PC-9 (cell line): ENCODE results near the gene PRKACA. TPM values are rescaled to one million over a fixed set of nuclear protein-coding genes. Genes with fewer than 3 reads are reported as not detected.
"Not testable (repeated sequence)": the region's sequence is repeated elsewhere in the genome, so short reads cannot be mapped to it uniquely, and the experiment has no call there.

Source experiments
- BruUV-seq: library from RNA; stranded (reverse); fragments of 400-500 nt; replicated peaks from 2 replicates; lab custom pipeline; 2021; lab: Mats Ljungman, UMichigan
- CTCF ChIA-PET: fragments of 300-600 bp; sonication (Branson Sonifier 250); formaldehyde crosslinking; loops from one replicate; lab custom pipeline; 2022; ENCODE audit warnings: antibody characterized with exemption; lab: Charles Lee
- POLR2A ChIA-PET: fragments of 300-600 bp; sonication (Branson Sonifier 250); formaldehyde crosslinking; loops from one replicate; lab custom pipeline; 2022; ENCODE audit warnings: antibody characterized with exemption; ENCODE audit not compliant: unreplicated experiment; lab: Charles Lee
- DNase-seq, 2 experiments: peaks; one replicate each; pipeline versions ENCODE4 v3.0.0 to v3.0.0-alpha.2; 2015 to 2022; ENCODE audit warnings: mixed read lengths in 1 of 2
- H2AFZ ChIP-seq: fragments of 200-600 bp; sonication (generic); 2 replicates; pipeline ENCODE4 v1.8.1; 2017; ENCODE audit warnings: antibody characterized with exemption
- H3F3A ChIP-seq: fragments of 200-600 bp; sonication (generic); 2 replicates; pipeline ENCODE4 v1.8.1; 2017; ENCODE audit warnings: antibody characterized with exemption, mild to moderate bottlenecking, low read depth; ENCODE audit not compliant: insufficient read depth
- H3K27ac ChIP-seq: fragments of 200-600 bp; sonication (generic); 2 replicates; pipeline ENCODE4 v1.6.1; 2016; ENCODE audit warnings: mixed run types
- H3K27me3 ChIP-seq: fragments of 200-600 bp; sonication (generic); 2 replicates; pipeline ENCODE4 v1.6.1; 2016; ENCODE audit warnings: low read depth, mixed run types; ENCODE audit not compliant: insufficient read depth
- H3K36me3 ChIP-seq: fragments of 200-600 bp; sonication (generic); 2 replicates; pipeline ENCODE4 v1.6.1; 2016; ENCODE audit warnings: low read depth, mixed run types
- H3K4me1 ChIP-seq: fragments of 200-600 bp; sonication (generic); replicated peaks from 2 replicates; pipeline ENCODE4 v1.6.1; 2016; ENCODE audit warnings: mixed run types; ENCODE audit not compliant: insufficient read depth
- H3K4me2 ChIP-seq: fragments of 200-600 bp; sonication (generic); 2 replicates; pipeline ENCODE4 v1.6.1; 2017; ENCODE audit warnings: mixed run types
- H3K4me3 ChIP-seq: fragments of 200-600 bp; sonication (generic); 2 replicates; pipeline ENCODE4 v1.6.1; 2016; ENCODE audit warnings: mixed run types
- H3K79me2 ChIP-seq: fragments of 200-600 bp; sonication (generic); 2 replicates; pipeline ENCODE4 v1.6.1; 2017; ENCODE audit warnings: low read depth, mixed run types
- H3K9me2 ChIP-seq: fragments of 200-600 bp; sonication (generic); 2 replicates; pipeline ENCODE4 v1.8.1; 2017; ENCODE audit warnings: mild to moderate bottlenecking; ENCODE audit not compliant: insufficient read depth
- H3K9me3 ChIP-seq: fragments of 200-600 bp; sonication (generic); 2 replicates; pipeline ENCODE4 v1.8.1; 2016; ENCODE audit warnings: low read depth; ENCODE audit not compliant: insufficient read depth
- H4K20me1 ChIP-seq: fragments of 200-600 bp; sonication (generic); 2 replicates; pipeline ENCODE4 v1.8.1; 2017; ENCODE audit not compliant: insufficient read depth
- EZH2 ChIP-seq: fragments of 200-600 bp; sonication (generic); IDR thresholded peaks from 2 replicates; pipeline ENCODE4 v1.8.0; 2017; ENCODE audit warnings: antibody characterized with exemption, low read depth
- intact Hi-C: fragments of 100-400 bp; cut with micrococcal nuclease; formaldehyde crosslinking; loops from one replicate; pipeline ENCODE4 v1.10.0; 2022; ENCODE audit not compliant: unreplicated experiment
- total RNA-seq: library from RNA; stranded (reverse); gene quantifications from 2 replicates; pipeline ENCODE4 v1.2.3, GENCODE V29; 2021
- TF ChIP-seq, protein P1 (sequence below): fragments of 200-600 bp; sonication (generic); conservative IDR thresholded peaks from 2 replicates; pipeline ENCODE4 v1.6.1; 2017; ENCODE audit warnings: mixed run types, antibody characterized with exemption, mild to moderate bottlenecking, moderate library complexity

The PRKACA gene
- total RNA-seq, 1 experiment from 2014 or later, result 82.8 TPM

DNA sequence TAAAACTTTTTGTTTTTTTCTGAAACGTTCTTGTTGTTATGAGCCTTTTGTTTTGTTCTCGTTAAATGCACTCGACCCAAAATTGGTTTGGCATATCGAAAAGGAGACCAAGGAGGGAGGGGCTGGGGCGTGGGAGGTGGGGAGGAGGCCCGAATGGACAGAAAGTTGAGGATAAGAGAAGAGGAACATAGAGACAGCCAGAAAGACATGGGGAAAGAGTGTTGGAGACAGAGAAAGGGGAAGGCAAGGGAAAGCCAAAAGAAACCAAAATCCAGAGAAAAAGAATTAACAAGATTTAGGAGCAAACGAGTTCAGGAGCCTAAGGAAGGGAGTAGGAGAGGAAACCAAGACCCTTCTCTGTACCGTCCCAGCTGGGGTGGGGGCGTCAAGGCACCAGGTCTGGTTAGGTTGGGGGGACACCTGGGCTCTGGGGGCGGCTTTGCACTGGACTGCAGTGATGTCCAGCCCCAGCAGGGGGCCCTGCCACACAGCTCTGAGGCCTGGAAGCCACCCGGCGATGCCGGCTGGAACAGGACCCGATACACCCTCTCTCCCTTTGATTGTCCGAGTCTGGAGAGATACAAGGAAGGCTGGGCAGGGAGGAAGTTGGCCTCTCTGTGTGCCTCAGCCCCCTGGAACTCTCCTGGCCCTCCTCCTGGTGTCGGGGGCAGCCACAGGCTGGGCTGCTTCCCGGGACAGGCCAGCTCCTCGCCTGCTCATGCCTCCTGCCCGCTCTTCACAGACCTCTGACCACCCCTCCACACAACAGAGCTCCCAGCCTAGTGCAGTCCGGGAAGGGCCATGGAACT lies 30.4 kb upstream of the PRKACA start:
- ChIA-PET CTCF (interaction anchor here (1.1 kb wide), 1 partner anchor 320 kb away, joined by 4 read pairs; no protein-coding TSS in a partner anchor), POLR2A (interaction anchor here (0.5 to 0.6 kb wide), 2 partner anchors 213 to 543 kb away, joined by 4 to 5 read pairs; no protein-coding TSS in a partner anchor)
- no peak overlapping the region for H3K4me2 ChIP-seq
- H3K27me3 ChIP-seq, result no peaks in the 10 kb centered on the region
- BruUV-seq, result no TSS peak
- H3K4me1 ChIP-seq, result no peaks in the 10 kb centered on the region
- no peaks in the 10 kb centered on the region for H4K20me1 ChIP-seq
- no peaks in the 10 kb centered on the region for H3F3A ChIP-seq
- intact Hi-C loops, result no loop called here
- H3K4me3 ChIP-seq, result no peak overlapping the region
- DNase-seq, result peak in 1 of 2 experiments; percentile 64
- H3K36me3 ChIP-seq, result no peaks in the 10 kb centered on the region
- H3K79me2 ChIP-seq, result no peaks in the 10 kb centered on the region
- H3K9me3 ChIP-seq, result no peaks in the 10 kb centered on the region
- H2AFZ ChIP-seq, result no peak overlapping the region
- TF ChIP-seq, protein P1, sequence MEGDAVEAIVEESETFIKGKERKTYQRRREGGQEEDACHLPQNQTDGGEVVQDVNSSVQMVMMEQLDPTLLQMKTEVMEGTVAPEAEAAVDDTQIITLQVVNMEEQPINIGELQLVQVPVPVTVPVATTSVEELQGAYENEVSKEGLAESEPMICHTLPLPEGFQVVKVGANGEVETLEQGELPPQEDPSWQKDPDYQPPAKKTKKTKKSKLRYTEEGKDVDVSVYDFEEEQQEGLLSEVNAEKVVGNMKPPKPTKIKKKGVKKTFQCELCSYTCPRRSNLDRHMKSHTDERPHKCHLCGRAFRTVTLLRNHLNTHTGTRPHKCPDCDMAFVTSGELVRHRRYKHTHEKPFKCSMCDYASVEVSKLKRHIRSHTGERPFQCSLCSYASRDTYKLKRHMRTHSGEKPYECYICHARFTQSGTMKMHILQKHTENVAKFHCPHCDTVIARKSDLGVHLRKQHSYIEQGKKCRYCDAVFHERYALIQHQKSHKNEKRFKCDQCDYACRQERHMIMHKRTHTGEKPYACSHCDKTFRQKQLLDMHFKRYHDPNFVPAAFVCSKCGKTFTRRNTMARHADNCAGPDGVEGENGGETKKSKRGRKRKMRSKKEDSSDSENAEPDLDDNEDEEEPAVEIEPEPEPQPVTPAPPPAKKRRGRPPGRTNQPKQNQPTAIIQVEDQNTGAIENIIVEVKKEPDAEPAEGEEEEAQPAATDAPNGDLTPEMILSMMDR, result peak; percentile 83
- no peak for TF ChIP-seq EZH2
- no peak overlapping the region for H3K27ac ChIP-seq
- H3K9me2 ChIP-seq, result no peaks in the 10 kb centered on the region

DNA sequence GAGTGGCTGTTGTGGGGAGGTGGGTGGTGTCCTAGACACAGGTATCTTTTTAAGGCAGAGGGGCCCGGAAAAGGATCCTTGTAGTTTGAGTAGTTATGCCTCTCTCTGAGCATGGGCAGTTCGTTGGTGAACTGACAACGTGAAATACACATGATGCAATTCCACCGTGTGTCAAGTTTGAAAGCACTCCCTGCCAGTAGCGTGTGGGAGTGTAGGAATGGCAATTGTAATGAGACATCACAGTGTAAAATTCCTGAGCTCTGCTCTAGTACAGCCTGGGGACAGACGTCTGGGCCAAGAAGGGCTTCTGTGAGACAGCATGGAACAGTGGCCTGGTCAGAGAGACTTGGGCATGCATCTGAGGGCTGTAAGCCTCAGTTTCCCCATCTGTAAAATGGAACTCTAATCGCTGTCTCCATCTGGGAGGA lies 29.2 kb upstream of the PRKACA start:
- no peak for TF ChIP-seq EZH2
- TF ChIP-seq, protein P1, result no peak
- Histone ChIP-seq H3K9me3 (no peaks in the 10 kb centered on the region), H2AFZ (no peak overlapping the region), H3K4me1 (no peaks in the 10 kb centered on the region), H3K9me2 (no peaks in the 10 kb centered on the region), H3F3A (no peaks in the 10 kb centered on the region; the same call in 1 of the 2 replicates), H3K27ac (no peak overlapping the region), H4K20me1 (no peaks in the 10 kb centered on the region), H3K79me2 (no peaks in the 10 kb centered on the region), H3K4me2 (no peak overlapping the region), H3K27me3 (no peaks in the 10 kb centered on the region), H3K36me3 (no peaks in the 10 kb centered on the region), H3K4me3 (no peak overlapping the region)
- ChIA-PET CTCF (no interaction called here), POLR2A (interaction anchor here (0.7 kb wide), 1 partner anchor 10 kb away, joined by 3 read pairs; no protein-coding TSS in a partner anchor)
- no TSS peak for BruUV-seq
- intact Hi-C loops, result no loop called here
- DNase-seq, result no peak

DNA sequence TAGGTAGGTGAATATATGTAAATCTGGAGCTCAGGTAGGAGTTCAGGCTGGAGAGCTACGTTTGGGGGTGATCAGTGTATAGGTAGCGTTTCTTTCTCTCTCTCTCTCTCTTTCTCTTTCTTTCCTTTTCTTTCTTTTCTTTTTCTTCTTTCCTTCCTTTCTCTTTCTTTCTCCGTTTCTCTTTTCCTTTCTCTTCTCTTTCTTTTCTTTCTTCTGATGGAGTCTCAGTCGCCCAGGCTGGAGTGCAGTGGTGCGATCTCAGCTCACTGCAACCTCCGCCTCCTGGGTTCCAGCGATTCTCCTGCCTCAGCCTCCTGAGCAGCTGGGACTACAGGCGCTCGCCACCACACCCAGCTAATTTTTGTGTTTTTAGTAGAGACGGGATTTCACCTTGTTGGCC lies 28.6 kb upstream of the PRKACA start:
- H3K4me1 ChIP-seq, DNase-seq, H3K36me3 ChIP-seq, H3K9me2 ChIP-seq, CTCF ChIA-PET, H3K4me2 ChIP-seq, H2AFZ ChIP-seq, H3K27ac ChIP-seq, H3K27me3 ChIP-seq, H3K4me3 ChIP-seq, H4K20me1 ChIP-seq, H3K79me2 ChIP-seq, BruUV-seq, intact Hi-C loops, H3F3A ChIP-seq, H3K9me3 ChIP-seq: not testable (repeated sequence)
- POLR2A ChIA-PET, result interaction anchor here (0.7 kb wide), 2 partner anchors 9 to 322 kb away, joined by 3 to 7 read pairs; no protein-coding TSS in a partner anchor
